Liver (tissue), 9 donors: Measurements from ENCODE around the gene RARRES2. TPM values are rescaled to one million over a fixed set of nuclear protein-coding genes. Genes with fewer than 3 reads are reported as not detected.

ENCODE experiments used
- DNase-seq: peaks from one replicate; pipeline ENCODE4 v3.0.0-alpha.2; 2017; ENCODE audit warnings: low spot score
- H3K27ac ChIP-seq, 2 donors: one replicate each; pipeline ENCODE4 v1.7.0; 2013; ENCODE audit warnings: inconsistent platforms in 2 of 2, low read length in 2 of 2, control low read depth in 1 of 2, low read depth in 1 of 2, mild to moderate bottlenecking in 1 of 2
- H3K27me3 ChIP-seq, 4 donors: one replicate each; pipeline versions ENCODE4 v1.6.1 to v1.7.0; 2013; ENCODE audit warnings: low read length in 3 of 4, inconsistent platforms in 1 of 4, mild to moderate bottlenecking in 1 of 4, moderate library complexity in 1 of 4; ENCODE audit not compliant: control insufficient read depth in 4 of 4, insufficient read depth in 4 of 4
- H3K36me3 ChIP-seq, 4 donors: one replicate each; pipeline versions ENCODE4 v1.6.1 to v1.7.0; 2013; ENCODE audit warnings: low read length in 3 of 4, mild to moderate bottlenecking in 3 of 4, low read depth in 1 of 4, moderate library complexity in 1 of 4; ENCODE audit not compliant: control insufficient read depth in 4 of 4, insufficient read depth in 3 of 4
- H3K4me1 ChIP-seq, 4 donors: one replicate each; pipeline versions ENCODE4 v1.6.1 to v1.7.0; 2013; ENCODE audit warnings: low read length in 3 of 4, mild to moderate bottlenecking in 3 of 4, moderate library complexity in 1 of 4; ENCODE audit not compliant: control insufficient read depth in 4 of 4, insufficient read depth in 4 of 4
- H3K4me3 ChIP-seq, 3 donors: one replicate each; pipeline versions ENCODE4 v1.6.1 to v1.7.0; 2013; ENCODE audit warnings: low read length in 3 of 3, control low read depth in 1 of 3, low read depth in 1 of 3, mild to moderate bottlenecking in 1 of 3
- H3K9ac ChIP-seq, 2 donors: one replicate each; pipeline ENCODE4 v1.7.0; 2013; ENCODE audit warnings: low read length in 2 of 2, mild to moderate bottlenecking in 2 of 2, moderate library complexity in 2 of 2, control low read depth in 1 of 2, low read depth in 1 of 2
- H3K9me3 ChIP-seq, 4 donors: one replicate each; pipeline versions ENCODE4 v1.6.1 to v1.7.0; 2013; ENCODE audit warnings: low read length in 3 of 4; ENCODE audit not compliant: control insufficient read depth in 4 of 4
- ATF3 ChIP-seq: IDR thresholded peaks from 2 replicates; pipeline ENCODE4 v1.6.1; 2016; ENCODE audit warnings: antibody characterized with exemption
- FOXA1 ChIP-seq: IDR thresholded peaks from 2 replicates; pipeline ENCODE4 v1.6.1; 2016; ENCODE audit warnings: antibody characterized with exemption
- FOXA2 ChIP-seq: IDR thresholded peaks from 2 replicates; pipeline ENCODE4 v1.6.1; 2016; ENCODE audit warnings: antibody characterized with exemption
- GABPA ChIP-seq, 2 donors: IDR thresholded peaks in 1 of 2; conservative IDR thresholded peaks in 1 of 2; 2 replicates each; pipeline ENCODE4 v1.6.1; 2016; ENCODE audit warnings: antibody characterized with exemption in 2 of 2, mild to moderate bottlenecking in 1 of 2, moderate library complexity in 1 of 2
- JUND ChIP-seq, 2 donors: IDR thresholded peaks; 2 replicates each; pipeline ENCODE4 v1.6.1; 2016; ENCODE audit warnings: antibody characterized with exemption in 2 of 2
- MAX ChIP-seq: IDR thresholded peaks from 2 replicates; pipeline ENCODE4 v1.6.1; 2016; ENCODE audit warnings: antibody characterized with exemption
- RAD21 ChIP-seq, 2 donors: IDR thresholded peaks; 2 replicates each; pipeline ENCODE4 v1.6.1; 2016; ENCODE audit warnings: antibody characterized with exemption in 2 of 2, mild to moderate bottlenecking in 2 of 2
- REST ChIP-seq: IDR thresholded peaks from 2 replicates; pipeline ENCODE4 v1.6.1; 2016; ENCODE audit warnings: antibody characterized with exemption, mild to moderate bottlenecking
- RXRA ChIP-seq, 2 donors: IDR thresholded peaks; 2 replicates each; pipeline ENCODE4 v1.6.1; 2017 to 2018; ENCODE audit warnings: antibody characterized with exemption in 2 of 2, mild to moderate bottlenecking in 1 of 2
- YY1 ChIP-seq: IDR thresholded peaks from 2 replicates; pipeline ENCODE4 v1.6.1; 2016; ENCODE audit warnings: antibody characterized with exemption, mild to moderate bottlenecking
- ZBTB33 ChIP-seq: IDR thresholded peaks from 2 replicates; pipeline ENCODE4 v1.6.1; 2016; ENCODE audit warnings: antibody characterized with exemption
- WGBS: extraction: QIAGEN DNeasy Blood & Tissue Kit; methylation state at CpG from one replicate; pipeline ENCODE4 v1.1.7; 2013; 5-methylcytosine and 5-hydroxymethylcytosine counted together
- polyA plus RNA-seq, 2 donors: library from polyadenylated mRNA; stranded (reverse) in 1 of 2; unstranded in 1 of 2; fragments of 200-250 nt in 1 of 2; fragments of >200 nt in 1 of 2; fragmentation: Nextera tagmentation in 1 of 2; extraction: Ambion mirVana in 1 of 2; gene quantifications; one replicate each; pipeline versions ENCODE4 v1.2.1 to v1.2.3, GENCODE V29; 2013 to 2015
- total RNA-seq, 2 donors: library from RNA; depleted of rRNA; stranded (reverse); fragments of >200 nt; gene quantifications; one replicate each; pipeline ENCODE4 v1.2.3, GENCODE V29; 2014
- donor health status: healthy.
- donor health status: healthy.
- donor health status: healthy.
- donor health status: healthy.
- donor health status: healthy.

The RARRES2 gene
- total and polyA plus RNA-seq, 4 donors, result 149 to 1,915 (median 842) TPM

DNA sequence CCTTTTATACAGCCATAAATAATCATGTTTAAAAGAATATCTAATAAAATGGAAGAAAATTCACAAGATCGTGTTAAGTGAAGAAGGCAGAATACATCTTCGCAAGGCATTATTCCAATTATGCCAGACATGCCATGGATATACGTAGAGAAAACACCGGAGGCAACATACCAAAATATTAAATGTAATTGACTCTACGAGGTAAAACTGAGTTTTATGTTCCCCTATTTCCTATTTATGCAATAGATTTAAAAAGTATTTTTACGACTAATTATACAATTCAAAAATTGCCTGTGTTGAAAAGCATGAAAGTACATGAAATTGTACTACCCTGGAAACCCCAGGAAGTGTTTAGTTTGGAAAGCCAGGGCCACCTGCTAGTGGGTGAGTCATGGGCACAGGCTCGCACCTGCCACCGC, 26.3 kb upstream of the RARRES2 start:
- H3K9me3 ChIP-seq, result no peaks in the 10 kb centered on the region
- H3K36me3 ChIP-seq, result peaks cover 4 to 12% (median 10%) of the 10 kb centered on the region in 4 donors
- peak overlapping the region; percentile 98 to 99 for H3K27ac ChIP-seq
- H3K9ac ChIP-seq, result peak overlapping the region; percentile 75 to 90
- H3K4me1 ChIP-seq, result peaks cover 2 to 34% (median 26%) of the 10 kb centered on the region in 4 donors
- WGBS, result 41% methylated on average over 8 of the region's 8 CpGs
- H3K4me3 ChIP-seq, result peak overlapping the region; percentile 76 to 97 (median 82)
- peak; percentile 18 for TF ChIP-seq ZBTB33
- no peak for TF ChIP-seq FOXA1
- TF ChIP-seq YY1, result peak; percentile 51
- peak; percentile 17 to 27 for TF ChIP-seq RAD21 (IDR thresholded peaks at IDR 0.05)
- TF ChIP-seq ATF3, result peak; percentile 80
- no peak for TF ChIP-seq GABPA (IDR thresholded peaks at IDR 0.05 in 1 of 2, conservative IDR thresholded peaks at IDR 0.05 in 1 of 2)
- peak; percentile 95 to 96 for TF ChIP-seq JUND (IDR thresholded peaks at IDR 0.05)
- TF ChIP-seq MAX, result peak; percentile 78
- TF ChIP-seq RXRA (IDR thresholded peaks at IDR 0.05), result peak in 1 of 2 donors; percentile 13
- H3K27me3 ChIP-seq, result no peaks in the 10 kb centered on the region
- DNase-seq, result no peak

DNA sequence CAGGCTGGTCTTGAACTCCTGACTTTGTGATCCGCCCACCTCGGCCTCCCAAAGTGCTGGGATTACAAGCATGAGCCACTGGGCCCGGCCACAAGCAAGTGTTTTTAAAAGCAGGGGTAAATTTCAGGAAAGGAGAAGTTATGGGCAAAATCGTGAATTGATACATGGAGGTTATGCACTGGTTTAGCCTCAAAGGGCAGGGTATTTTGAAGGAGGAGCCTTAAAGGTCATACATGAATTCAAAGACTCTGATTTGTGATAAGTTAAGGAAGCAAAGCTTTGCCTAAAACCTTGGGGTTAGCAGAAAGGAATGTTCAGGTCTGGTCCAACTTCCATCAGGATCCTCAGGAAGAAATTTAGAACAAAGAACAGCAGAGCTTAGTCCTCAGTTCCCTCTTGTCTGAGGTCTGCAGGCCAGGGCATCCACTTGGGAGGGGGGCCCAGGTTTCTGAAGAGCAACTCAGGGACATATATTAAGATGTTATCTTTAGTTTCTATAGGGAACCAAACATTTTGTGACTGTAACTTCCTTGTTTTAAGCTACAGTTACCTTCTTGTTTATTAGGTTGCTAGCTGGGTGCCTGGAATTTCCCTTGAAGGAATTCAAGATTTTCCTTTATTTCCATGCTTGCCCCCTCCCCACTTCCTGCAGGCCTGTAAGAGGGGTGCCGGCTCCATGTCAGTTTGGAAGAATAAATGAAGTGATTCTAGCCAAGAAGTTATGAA, 24.4 kb upstream of the RARRES2 start:
- 89% methylated on average over 5 of the region's 5 CpGs for WGBS
- H3K36me3 ChIP-seq, result peaks cover 0 to 5% (median under 1%) of the 10 kb centered on the region in 4 donors
- no peaks in the 10 kb centered on the region for H3K27me3 ChIP-seq
- H3K9ac ChIP-seq, result no peak overlapping the region
- DNase-seq, result no peak
- peaks cover 0 to 28% (median 22%) of the 10 kb centered on the region in 4 donors for H3K4me1 ChIP-seq
- no peaks in the 10 kb centered on the region for H3K9me3 ChIP-seq
- TF ChIP-seq REST (no peak), RAD21 (IDR thresholded peaks at IDR 0.05) (no peak), ZBTB33 (no peak), FOXA1 (no peak), FOXA2 (no peak)
- no peak overlapping the region for H3K4me3 ChIP-seq
- H3K27ac ChIP-seq, result no peak overlapping the region
